Motor neuron (in vitro differentiated cells): ENCODE measurements around the gene RALB. TPM values are rescaled to one million over a fixed set of nuclear protein-coding genes. Genes with fewer than 3 reads are reported as not detected.

ENCODE experiments used
- ATAC-seq, 8 experiments: fragments of 200-7000 bp; cut with Tn5 transposase; replicated peaks in 6 of 8; 2 replicates each; pipeline ENCODE4 v1.8.0; 2021; ENCODE audit warnings: mild to moderate bottlenecking in 8 of 8, moderate library complexity in 8 of 8
- H3K27ac ChIP-seq, 2 donors: fragments of 250-450 bp; sonication (Bioruptor Pico); 2 replicates each; pipeline ENCODE4 v1.9.0; 2021; ENCODE audit warnings: antibody characterized with exemption in 2 of 2, mild to moderate bottlenecking in 2 of 2, moderate library complexity in 1 of 2
- H3K4me1 ChIP-seq, 2 donors: fragments of 250-450 bp; sonication (Bioruptor Pico); replicated peaks in 1 of 2; 2 replicates each; pipeline ENCODE4 v1.6.1; 2021; ENCODE audit warnings: antibody characterized with exemption in 2 of 2, mild to moderate bottlenecking in 2 of 2, moderate library complexity in 1 of 2
- H3K4me3 ChIP-seq, 5 donors: fragments of 250-450 bp; sonication (Bioruptor Pico); 2 replicates each; pipeline ENCODE4 v1.9.0; 2021; ENCODE audit warnings: antibody characterized with exemption in 5 of 5, mild to moderate bottlenecking in 5 of 5, moderate library complexity in 4 of 5
- WGBS, 10 experiments: fragments of 450-650 bp; shearing (Covaris generic); methylation state at CpG; one replicate each; pipeline ENCODE4 v1.0.0; 2022; 5-methylcytosine and 5-hydroxymethylcytosine counted together
- in situ Hi-C, 9 experiments: fragments of 400-800 bp; cut with MboI; loops; one replicate each; pipeline ENCODE4 v1.15.0; 2021; ENCODE audit warnings: low sequenced_read_pairs in 9 of 9, low pct_unique_long_range_greater_than_20kb in 2 of 9; ENCODE audit not compliant: unreplicated experiment in 9 of 9
- total RNA-seq, 8 experiments: library from RNA; unstranded; fragments of 300-600 nt; gene quantifications; 2 replicates each; pipeline versions ENCODE4 v1.2.3 to v1.2.4, GENCODE V29; 2022

Gene RALB
- 10 to 100 TPM; 15.2 to 30.7 (median 22.7) TPM for total RNA-seq

- peak; percentile 75 to 89 (median 86) for ATAC-seq
- Histone ChIP-seq H3K4me1 (peaks cover 15 to 16% of the 10 kb centered on the region in 2 donors), H3K4me3 (peak within 1 kb of the TSS; percentile 53 to 97 (median 63)), H3K27ac (peak within 1 kb of the TSS; percentile 74 to 84)
- in situ Hi-C loops: no loop called here
- 0 to 4% (median 1%) methylated on average over 1 to 13 of the region's 71 CpGs; no CpG with 5 or more reads in 6 of the 10 experiments for WGBS, 10 experiments
Observed at GRCh38 chr2:120252225-120253020, at the start of gene RALB. TSS of gene RALB (plus strand) at chr2:120252852. CDS start at chr2:120278665, 25,813 bp downstream.

GRCh38 chr2:120203251-120204021 lies 49.2 kb upstream of the RALB start:
- Histone ChIP-seq H3K4me1 (no peaks in the 10 kb centered on the region), H3K4me3 (no peak overlapping the region), H3K27ac (no peak overlapping the region)
- ATAC-seq: no peak
- WGBS, 10 experiments: 0 to 90% (median 62%) methylated on average over 1 to 7 of the region's 10 CpGs; no CpG with 5 or more reads in 1 of the 10 experiments
- in situ Hi-C loops: no loop called here

- in situ Hi-C loops: no loop called here
- no peak overlapping the region for H3K27ac ChIP-seq
- 70 to 93% methylated on average over 2 of the region's 5 CpGs; no CpG with 5 or more reads in 8 of the 10 experiments for WGBS, 10 experiments
Observed at GRCh38 chr2:120204022-120204405, 48.6 kb upstream of the RALB start.

GRCh38 chr2:120204417-120204816 lies 48.2 kb upstream of the RALB start:
- ATAC-seq: no peak
- Histone ChIP-seq H3K4me3 (no peak overlapping the region), H3K4me1 (no peaks in the 10 kb centered on the region), H3K27ac (no peak overlapping the region)
- in situ Hi-C loops: no loop called here
- WGBS, 10 experiments: 20 to 100% (median 74%) methylated on average over 1 to 3 of the region's 3 CpGs; no CpG with 5 or more reads in 6 of the 10 experiments

More at GRCh38 chr2:120204022-120204405, 48.6 kb upstream of the RALB start:
- H3K4me3 ChIP-seq: no peak overlapping the region
- no peaks in the 10 kb centered on the region for H3K4me1 ChIP-seq
- ATAC-seq: peak in 1 of 8 experiments; percentile 67

- no peak overlapping the region for H3K27ac ChIP-seq
- ATAC-seq: no peak
- no peak overlapping the region for H3K4me3 ChIP-seq
- WGBS, 10 experiments: 60 to 100% (median 81%) methylated on average over 1 to 4 of the region's 12 CpGs; no CpG with 5 or more reads in 2 of the 10 experiments
- in situ Hi-C loops: no loop called here
- no peaks in the 10 kb centered on the region for H3K4me1 ChIP-seq
Observed at GRCh38 chr2:120204945-120205670, 47.5 kb upstream of the RALB start.

- peak; percentile 39 to 72 (median 48) for ATAC-seq
- in situ Hi-C loops: no loop called here
- WGBS, 10 experiments: 17 to 100% (median 51%) methylated on average over 1 to 6 of the region's 8 CpGs; no CpG with 5 or more reads in 5 of the 10 experiments
Observed at GRCh38 chr2:120206022-120206581, 46.5 kb upstream of the RALB start.

GRCh38 chr2:120208381-120209353 lies 44.0 kb upstream of the RALB start:
- in situ Hi-C loops: no loop called here
- Histone ChIP-seq H3K27ac (no peak overlapping the region), H3K4me1 (no peaks in the 10 kb centered on the region)

More at GRCh38 chr2:120206022-120206581, 46.5 kb upstream of the RALB start:
- Histone ChIP-seq H3K27ac (no peak overlapping the region), H3K4me1 (no peaks in the 10 kb centered on the region), H3K4me3 (no peak overlapping the region)

GRCh38 chr2:120209427-120210269 lies 43.0 kb upstream of the RALB start:
- no peak for ATAC-seq
- no peak overlapping the region for H3K27ac ChIP-seq
- no peak overlapping the region for H3K4me3 ChIP-seq
- in situ Hi-C loops: no loop called here
- no peaks in the 10 kb centered on the region for H3K4me1 ChIP-seq
- 60 to 100% (median 80%) methylated on average over 1 to 3 of the region's 12 CpGs; no CpG with 5 or more reads in 4 of the 10 experiments for WGBS, 10 experiments

More at GRCh38 chr2:120208381-120209353, 44.0 kb upstream of the RALB start:
- ATAC-seq: no peak
- H3K4me3 ChIP-seq: no peak overlapping the region
- WGBS, 10 experiments: 80 to 100% (median 92%) methylated on average over 1 to 8 of the region's 10 CpGs; no CpG with 5 or more reads in 4 of the 10 experiments

- in situ Hi-C loops: no loop called here
- H3K4me1 ChIP-seq: no peaks in the 10 kb centered on the region
- H3K27ac ChIP-seq: no peak overlapping the region
- H3K4me3 ChIP-seq: no peak overlapping the region
- 10 to 100% (median 78%) methylated on average over 2 to 4 of the region's 10 CpGs; no CpG with 5 or more reads in 6 of the 10 experiments for WGBS, 10 experiments
- no peak for ATAC-seq
Observed at GRCh38 chr2:120210270-120210693, 42.4 kb upstream of the RALB start.

- in situ Hi-C loops: no loop called here
- no peak for ATAC-seq
- WGBS, 10 experiments: 80 to 100% (median 91%) methylated on average over 1 to 5 of the region's 5 CpGs; no CpG with 5 or more reads in 5 of the 10 experiments
- no peak overlapping the region for H3K4me3 ChIP-seq
- no peak overlapping the region for H3K27ac ChIP-seq
- peaks cover 17 to 29% of the 10 kb centered on the region in 2 donors for H3K4me1 ChIP-seq
Observed at GRCh38 chr2:120218181-120218580, 34.5 kb upstream of the RALB start.

- ATAC-seq: no peak
- Histone ChIP-seq H3K4me1 (peaks cover 23 to 35% of the 10 kb centered on the region in 2 donors), H3K4me3 (no peak overlapping the region), H3K27ac (no peak overlapping the region)
- in situ Hi-C loops: no loop called here
- 89 to 100% (median 100%) methylated on average over 1 to 5 of the region's 5 CpGs; no CpG with 5 or more reads in 4 of the 10 experiments for WGBS, 10 experiments
Observed at GRCh38 chr2:120219291-120219690, 33.4 kb upstream of the RALB start.
